Right atrium auricular region (tissue), 2 donors: ENCODE data around the gene KIF25. TPM values are rescaled to one million over a fixed set of nuclear protein-coding genes. Genes with fewer than 3 reads are reported as not detected.

Experiments
- DNase-seq: peaks from one replicate; pipeline ENCODE4 v3.0.0-alpha.2; 2019; ENCODE audit warnings: low spot score
- H3K27ac ChIP-seq, 2 donors: fragments of 200-600 bp; sonication (generic); 1 replicate in 1 of 2; 2 replicates in 1 of 2; pipeline ENCODE4 v1.5.1; 2016 to 2019
- H3K27me3 ChIP-seq, 2 donors: fragments of 200-600 bp; sonication (generic); one replicate each; pipeline versions ENCODE4 v1.5.1 to v1.6.0; 2017 to 2019
- H3K36me3 ChIP-seq: fragments of 200-600 bp; sonication (generic); one replicate; pipeline ENCODE4 v1.5.1; 2016
- H3K4me1 ChIP-seq, 2 donors: fragments of 200-600 bp; sonication (generic); one replicate each; pipeline versions ENCODE4 v1.5.1 to v1.6.0; 2017 to 2019
- H3K4me3 ChIP-seq, 2 donors: fragments of 200-600 bp; sonication (generic); 1 replicate in 1 of 2; 2 replicates in 1 of 2; pipeline ENCODE4 v1.5.1; 2017 to 2019; ENCODE audit warnings: mild to moderate bottlenecking in 1 of 2, moderate library complexity in 1 of 2
- H3K9me3 ChIP-seq, 2 donors: fragments of 200-600 bp; sonication (generic); one replicate each; pipeline ENCODE4 v1.5.1; 2019
- CTCF ChIP-seq, 2 donors: fragments of 200-600 bp; sonication (generic); IDR thresholded peaks; one replicate each; pipeline ENCODE4 v1.5.1; 2019; ENCODE audit warnings: antibody characterized with exemption in 2 of 2
- total RNA-seq, 2 donors: library from RNA; depleted of rRNA; stranded (reverse); fragments of >200 nt; gene quantifications; one replicate each; pipeline ENCODE4 v1.1.0, GENCODE V29; 2016

The KIF25 gene
- total RNA-seq, 2 donors from 2014 or later = not detected

GRCh38 chr6:168032005-168032760, 34.7 kb downstream of the KIF25 start:
- peak overlapping the region; percentile 29 to 60 for H3K27ac ChIP-seq
- no peaks in the 10 kb centered on the region for H3K9me3 ChIP-seq
- H3K36me3 ChIP-seq = no peaks in the 10 kb centered on the region
- peak; percentile 55 for DNase-seq
- no peak overlapping the region for H3K4me3 ChIP-seq
- TF ChIP-seq CTCF (IDR thresholded peaks at IDR 0.05) = no peak
- H3K4me1 ChIP-seq = peaks cover 0 to 39% of the 10 kb centered on the region in 2 donors
- no peaks in the 10 kb centered on the region for H3K27me3 ChIP-seq

- TF ChIP-seq CTCF (IDR thresholded peaks at IDR 0.05) = no peak
- no peaks in the 10 kb centered on the region for H3K27me3 ChIP-seq
- peak; percentile 42 for DNase-seq
- peaks cover 0 to 42% of the 10 kb centered on the region in 2 donors for H3K4me1 ChIP-seq
- no peak overlapping the region for H3K4me3 ChIP-seq
- no peaks in the 10 kb centered on the region for H3K36me3 ChIP-seq
- H3K9me3 ChIP-seq = no peaks in the 10 kb centered on the region
- H3K27ac ChIP-seq = peak overlapping the region in 1 of 2 donors; percentile 55
These were observed 36.3 kb downstream of the KIF25 start for GRCh38 chr6:168033791-168034190.

- Histone ChIP-seq H3K27me3 (no peaks in the 10 kb centered on the region), H3K4me1 (peaks cover 0 to 41% of the 10 kb centered on the region in 2 donors), H3K4me3 (no peak overlapping the region), H3K27ac (peak overlapping the region; percentile 45 to 55), H3K9me3 (peaks cover 1 to 7% of the 10 kb centered on the region in 2 donors), H3K36me3 (no peaks in the 10 kb centered on the region)
- no peak for DNase-seq
- no peak for TF ChIP-seq CTCF (IDR thresholded peaks at IDR 0.05)
These were observed 37.1 kb downstream of the KIF25 start for GRCh38 chr6:168034537-168034936.

- peak overlapping the region; percentile 24 to 43 for H3K4me3 ChIP-seq
- H3K9me3 ChIP-seq = peaks cover 8 to 13% of the 10 kb centered on the region in 2 donors
- H3K27me3 ChIP-seq = no peaks in the 10 kb centered on the region
- H3K4me1 ChIP-seq = peaks cover 0 to 35% of the 10 kb centered on the region in 2 donors
- H3K36me3 ChIP-seq = no peaks in the 10 kb centered on the region
- DNase-seq = peak; percentile 70
- no peak for TF ChIP-seq CTCF (IDR thresholded peaks at IDR 0.05)
- peak overlapping the region; percentile 70 to 72 for H3K27ac ChIP-seq
These were observed 37.7 kb downstream of the KIF25 start for GRCh38 chr6:168035098-168035660.

- peaks cover 0 to 30% of the 10 kb centered on the region in 2 donors for H3K4me1 ChIP-seq
- H3K36me3 ChIP-seq = no peaks in the 10 kb centered on the region
- peak overlapping the region; percentile 70 to 72 for H3K27ac ChIP-seq
- H3K4me3 ChIP-seq = peak overlapping the region; percentile 24 to 43
- no peak for TF ChIP-seq CTCF (IDR thresholded peaks at IDR 0.05)
- H3K27me3 ChIP-seq = no peaks in the 10 kb centered on the region
- DNase-seq = no peak
- H3K9me3 ChIP-seq = peaks cover 10 to 20% of the 10 kb centered on the region in 2 donors
These were observed 38.4 kb downstream of the KIF25 start for GRCh38 chr6:168035661-168036545.
